ENCODE measurements around the gene EEF2.

The EEF2 gene

DNA sequence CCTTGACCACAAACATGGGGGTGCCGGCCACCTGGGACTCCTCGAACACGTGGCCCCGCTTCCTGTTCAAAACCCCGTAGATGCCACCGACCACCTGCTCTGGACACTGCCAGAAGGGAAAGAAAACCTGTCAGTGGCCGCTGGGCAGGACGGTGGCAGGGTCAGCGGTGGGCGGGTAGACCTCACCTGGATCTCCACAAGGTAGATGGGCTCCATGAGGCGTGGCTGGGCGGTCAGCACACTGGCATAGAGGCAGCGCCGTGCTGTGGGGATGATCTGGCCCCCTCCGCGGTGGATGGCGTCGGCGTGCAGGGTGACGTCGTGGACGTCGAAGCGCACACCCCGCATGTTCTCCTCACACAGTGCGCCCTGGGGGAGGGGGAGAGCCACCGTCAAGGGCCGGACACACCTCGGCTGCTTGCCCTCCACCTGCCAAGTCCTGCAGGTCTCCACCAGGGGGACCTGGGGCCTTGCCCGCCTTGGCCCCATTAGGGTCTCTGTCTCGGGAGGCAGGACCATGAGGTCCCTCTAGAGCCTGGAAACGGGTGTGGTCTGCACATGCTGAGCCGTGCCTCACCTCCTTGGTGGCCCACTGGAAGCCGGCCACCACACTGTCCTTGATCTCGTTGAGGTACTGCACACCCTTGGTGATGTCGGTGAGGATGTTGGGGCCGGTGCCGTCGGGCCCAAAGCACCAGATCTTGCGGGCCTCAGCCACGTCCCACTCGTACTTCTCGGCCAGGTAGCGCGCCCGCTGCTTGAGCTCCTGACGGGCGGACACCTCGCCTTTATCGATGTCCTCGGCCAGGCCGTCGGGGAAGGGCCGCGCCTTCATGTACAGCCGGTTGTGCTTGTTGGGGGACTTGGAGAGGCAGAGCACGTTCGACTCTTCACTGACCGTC is 7.8 kb downstream of the EEF2 start:
- Histone ChIP-seq H3F3A (ENCODE audit: insufficient read depth, low read length) (peaks cover 9% of the 10 kb centered on the region; the same call in 1 of the 2 replicates), H3K9ac (ENCODE audit: low read length) (no peak overlapping the region), H2AFZ (ENCODE audit: low read length) (no peak overlapping the region), H3K9me2 (ENCODE audit: low read depth, low read length) (no peaks in the 10 kb centered on the region), H3K4me3 (ENCODE audit: low read depth, low read length, poor library complexity, severe bottlenecking) (no peak overlapping the region), H3K4me2 (ENCODE audit: low read length) (no peak overlapping the region), H3K79me2 (ENCODE audit: insufficient read depth, low read length) (peaks cover 4% of the 10 kb centered on the region; the same call in 1 of the 2 replicates), H3K27ac (ENCODE audit: low read depth, low read length, poor library complexity, severe bottlenecking) (no peak overlapping the region), H4K20me1 (ENCODE audit: insufficient read depth, low read length) (no peaks in the 10 kb centered on the region), H3K4me1 (ENCODE audit: insufficient read depth, low read length, severe bottlenecking) (no peaks in the 10 kb centered on the region), H3K27me3 (ENCODE audit: insufficient read depth, low read length) (no peaks in the 10 kb centered on the region), H3K36me3 (ENCODE audit: insufficient read depth, low read length) (peaks cover 75% of the 10 kb centered on the region), H3K9me3 (ENCODE audit: low read length) (no peaks in the 10 kb centered on the region)
- TF ChIP-seq EZH2 (IDR thresholded peaks at IDR 0.05; ENCODE audit: borderline replicate concordance, low read length): no peak
- TF ChIP-seq, protein P1, sequence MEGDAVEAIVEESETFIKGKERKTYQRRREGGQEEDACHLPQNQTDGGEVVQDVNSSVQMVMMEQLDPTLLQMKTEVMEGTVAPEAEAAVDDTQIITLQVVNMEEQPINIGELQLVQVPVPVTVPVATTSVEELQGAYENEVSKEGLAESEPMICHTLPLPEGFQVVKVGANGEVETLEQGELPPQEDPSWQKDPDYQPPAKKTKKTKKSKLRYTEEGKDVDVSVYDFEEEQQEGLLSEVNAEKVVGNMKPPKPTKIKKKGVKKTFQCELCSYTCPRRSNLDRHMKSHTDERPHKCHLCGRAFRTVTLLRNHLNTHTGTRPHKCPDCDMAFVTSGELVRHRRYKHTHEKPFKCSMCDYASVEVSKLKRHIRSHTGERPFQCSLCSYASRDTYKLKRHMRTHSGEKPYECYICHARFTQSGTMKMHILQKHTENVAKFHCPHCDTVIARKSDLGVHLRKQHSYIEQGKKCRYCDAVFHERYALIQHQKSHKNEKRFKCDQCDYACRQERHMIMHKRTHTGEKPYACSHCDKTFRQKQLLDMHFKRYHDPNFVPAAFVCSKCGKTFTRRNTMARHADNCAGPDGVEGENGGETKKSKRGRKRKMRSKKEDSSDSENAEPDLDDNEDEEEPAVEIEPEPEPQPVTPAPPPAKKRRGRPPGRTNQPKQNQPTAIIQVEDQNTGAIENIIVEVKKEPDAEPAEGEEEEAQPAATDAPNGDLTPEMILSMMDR (IDR thresholded peaks at IDR 0.05; ENCODE audit: low read length): no peak

DNA sequence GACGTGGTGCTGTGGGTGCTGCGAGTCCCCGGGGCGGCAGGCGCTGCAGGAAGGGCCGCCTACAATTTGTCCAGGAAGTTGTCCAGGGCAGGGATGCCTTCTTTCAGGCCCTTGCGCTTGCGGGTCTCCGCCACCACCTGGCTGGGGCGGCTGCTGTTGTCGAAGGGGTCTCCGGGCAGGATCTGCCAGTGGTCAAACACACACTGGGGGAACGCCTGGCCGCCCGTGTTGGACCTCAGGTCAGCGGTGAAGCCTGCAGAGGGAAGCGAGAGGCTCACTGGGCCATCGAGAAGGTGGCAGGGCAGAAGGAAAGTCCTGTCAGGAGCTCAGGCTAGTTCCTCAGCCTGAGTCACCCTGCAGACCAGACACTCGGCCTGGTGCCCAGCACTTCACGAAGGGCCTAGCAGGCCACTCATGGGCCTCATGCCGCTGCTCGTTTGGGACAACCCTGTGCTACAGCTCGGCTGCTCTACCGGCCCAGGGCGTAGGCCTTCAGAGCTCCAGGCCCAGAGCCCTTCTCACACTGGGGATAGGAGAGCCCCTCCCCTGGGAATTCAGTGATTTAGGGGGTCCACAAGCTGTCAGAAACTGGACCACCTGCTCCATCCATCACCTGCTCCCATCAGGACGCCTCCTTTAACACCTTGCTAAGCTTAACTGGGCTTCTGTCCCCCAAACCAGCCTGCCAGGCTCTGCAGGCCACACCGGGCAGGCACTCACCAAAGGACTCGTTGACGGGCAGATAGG is 8.6 kb downstream of the EEF2 start:
- no peak overlapping the region for H3K9ac ChIP-seq (ENCODE audit: low read length)

DNA sequence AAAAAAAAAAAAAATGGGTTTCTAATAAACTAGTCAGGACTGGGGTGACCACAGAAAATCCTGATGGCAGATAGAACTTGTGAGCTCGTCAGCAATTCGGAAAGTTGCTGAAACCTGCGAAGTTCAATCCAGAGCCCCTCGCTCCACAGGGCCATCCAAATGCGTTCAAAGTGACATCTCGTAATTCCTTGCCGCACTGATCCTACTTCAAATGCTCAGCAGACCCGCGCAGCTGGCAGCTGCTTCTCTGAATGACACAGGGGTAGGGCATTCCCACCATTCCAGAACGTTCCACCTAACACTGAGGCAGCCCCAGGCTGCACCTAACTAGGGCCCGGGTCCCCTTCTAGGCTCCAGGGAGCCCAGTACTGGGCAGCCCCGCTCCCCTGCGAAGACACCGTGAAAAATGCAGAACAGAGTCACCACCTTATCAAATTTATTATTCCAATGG is 9.6 kb downstream of the EEF2 start:
- Histone ChIP-seq H3K9me3 (ENCODE audit: low read length) (no peaks in the 10 kb centered on the region), H3K4me2 (ENCODE audit: low read length) (no peak overlapping the region), H2AFZ (ENCODE audit: low read length) (no peak overlapping the region), H3K4me3 (ENCODE audit: low read depth, low read length, poor library complexity, severe bottlenecking) (no peak overlapping the region), H3K4me1 (ENCODE audit: insufficient read depth, low read length, severe bottlenecking) (peaks cover 5% of the 10 kb centered on the region), H3K27ac (ENCODE audit: low read depth, low read length, poor library complexity, severe bottlenecking) (no peak overlapping the region), H3K9me2 (ENCODE audit: low read depth, low read length) (no peaks in the 10 kb centered on the region), H3K9ac (ENCODE audit: low read length) (no peak overlapping the region), H3F3A (ENCODE audit: insufficient read depth, low read length) (peaks cover 9% of the 10 kb centered on the region; the same call in 1 of the 2 replicates), H4K20me1 (ENCODE audit: insufficient read depth, low read length) (no peaks in the 10 kb centered on the region), H3K27me3 (ENCODE audit: insufficient read depth, low read length) (no peaks in the 10 kb centered on the region), H3K79me2 (ENCODE audit: insufficient read depth, low read length) (no peaks in the 10 kb centered on the region), H3K36me3 (ENCODE audit: insufficient read depth, low read length) (peaks cover 57% of the 10 kb centered on the region)
- no peak for TF ChIP-seq EZH2 (IDR thresholded peaks at IDR 0.05; ENCODE audit: borderline replicate concordance, low read length)
- TF ChIP-seq, protein P1 (IDR thresholded peaks at IDR 0.05; ENCODE audit: low read length): no peak

More for the DNA sequence above, 8.6 kb downstream of the EEF2 start:
- peaks cover 67% of the 10 kb centered on the region for H3K36me3 ChIP-seq (ENCODE audit: insufficient read depth, low read length)
- peaks cover 4% of the 10 kb centered on the region; the same call in 1 of the 2 replicates for H3K79me2 ChIP-seq (ENCODE audit: insufficient read depth, low read length)
- H2AFZ ChIP-seq (ENCODE audit: low read length): no peak overlapping the region
- TF ChIP-seq, protein P1 (IDR thresholded peaks at IDR 0.05; ENCODE audit: low read length): no peak
- TF ChIP-seq EZH2 (IDR thresholded peaks at IDR 0.05; ENCODE audit: borderline replicate concordance, low read length): no peak
- H3K4me1 ChIP-seq (ENCODE audit: insufficient read depth, low read length, severe bottlenecking): peaks cover under 1% of the 10 kb centered on the region
- H3K4me3 ChIP-seq (ENCODE audit: low read depth, low read length, poor library complexity, severe bottlenecking): no peak overlapping the region
- no peaks in the 10 kb centered on the region for H3K9me3 ChIP-seq (ENCODE audit: low read length)
- H4K20me1 ChIP-seq (ENCODE audit: insufficient read depth, low read length): no peaks in the 10 kb centered on the region
- H3K27me3 ChIP-seq (ENCODE audit: insufficient read depth, low read length): no peaks in the 10 kb centered on the region
- no peak overlapping the region for H3K4me2 ChIP-seq (ENCODE audit: low read length)
- no peak overlapping the region for H3K27ac ChIP-seq (ENCODE audit: low read depth, low read length, poor library complexity, severe bottlenecking)
- peaks cover 9% of the 10 kb centered on the region; the same call in 1 of the 2 replicates for H3F3A ChIP-seq (ENCODE audit: insufficient read depth, low read length)
- no peaks in the 10 kb centered on the region for H3K9me2 ChIP-seq (ENCODE audit: low read depth, low read length)
